Left cardiac atrium (tissue), 4 donors: ENCODE results near the gene TRAP1. TPM values are rescaled to one million over a fixed set of nuclear protein-coding genes. Genes with fewer than 3 reads are reported as not detected.

ENCODE experiments used
- ATAC-seq, 2 donors: fragments of 200-7000 bp; cut with Tn5 transposase; one replicate each; pipeline ENCODE4 v1.9.1; 2020; ENCODE audit warnings: mild to moderate bottlenecking in 2 of 2, moderate library complexity in 2 of 2
- DNase-seq: peaks from one replicate; pipeline ENCODE4 v3.0.0-alpha.2; 2020
- intact Hi-C, 2 donors: fragments of 100-400 bp; cut with DNase I; formaldehyde crosslinking; loops; one replicate each; pipeline versions ENCODE4 v1.14.1 to v1.15.1; 2022 to 2023
- total RNA-seq, 2 donors: library from RNA; stranded (reverse); fragmentation: NEBNext Ultra II Directional; extraction: Animal tissue kit (Norgen Biotek cat#: 25700); gene quantifications; one replicate each; pipeline ENCODE4 v1.2.1, GENCODE V29; 2021
- donor health status: DM: no; HTN: yes; CAD: no.
- donor health status: DM: no; HTN: yes; CAD: no; lungs with severe emphysema.
- donor health status: DM: yes; HTN: yes; CAD: no.
- donor health status: Dilated cardiomyopathy.

The TRAP1 gene
- total RNA-seq, 2 donors from 2014 or later = 85.7 to 120 TPM

- intact Hi-C loops = no loop called here
- ATAC-seq = no peak
- DNase-seq = no peak
These were observed 29.5 kb downstream of the TRAP1 start for GRCh38 chr16:3687792-3688191.

- ATAC-seq (no peak), DNase-seq (no peak)
- intact Hi-C loops = no loop called here
These were observed 30.3 kb downstream of the TRAP1 start for GRCh38 chr16:3687021-3687420.

GRCh38 chr16:3681206-3681605 lies 36.1 kb downstream of the TRAP1 start:
- DNase-seq = no peak
- intact Hi-C loops = no loop called here
- peak; percentile 61 to 86 for ATAC-seq

GRCh38 chr16:3677994-3678393 lies 39.3 kb downstream of the TRAP1 start:
- intact Hi-C loops = no loop called here
- ATAC-seq (no peak), DNase-seq (no peak)

- intact Hi-C loops = no loop called here
- DNase-seq (no peak), ATAC-seq (peak in 1 of 2 donors; percentile 27)
These were observed 41.7 kb downstream of the TRAP1 start for GRCh38 chr16:3675601-3676130.

- intact Hi-C loops = no loop called here
- DNase-seq (no peak), ATAC-seq (no peak)
These were observed 42.6 kb downstream of the TRAP1 start for GRCh38 chr16:3674513-3675295.

GRCh38 chr16:3673676-3674377 lies 43.5 kb downstream of the TRAP1 start:
- DNase-seq (no peak), ATAC-seq (no peak)
- intact Hi-C loops = no loop called here

GRCh38 chr16:3673201-3673600 lies 44.1 kb downstream of the TRAP1 start:
- no peak for ATAC-seq
- intact Hi-C loops = no loop called here
- no peak for DNase-seq

GRCh38 chr16:3672571-3673041 lies 44.7 kb downstream of the TRAP1 start:
- ATAC-seq (no peak), DNase-seq (no peak)
- intact Hi-C loops = no loop called here

GRCh38 chr16:3671424-3671823 lies 45.9 kb downstream of the TRAP1 start:
- DNase-seq (no peak), ATAC-seq (no peak)
- intact Hi-C loops = no loop called here

- ATAC-seq (no peak), DNase-seq (no peak)
- intact Hi-C loops = no loop called here
These were observed 46.6 kb downstream of the TRAP1 start for GRCh38 chr16:3670711-3671110.

- DNase-seq (no peak), ATAC-seq (no peak)
- intact Hi-C loops = no loop called here
These were observed 48.2 kb downstream of the TRAP1 start for GRCh38 chr16:3669082-3669481.

- no peak for DNase-seq
- intact Hi-C loops = no loop called here
- no peak for ATAC-seq
These were observed 48.7 kb downstream of the TRAP1 start for GRCh38 chr16:3668626-3669025.

GRCh38 chr16:3665508-3665907 lies 51.8 kb downstream of the TRAP1 start:
- ATAC-seq (no peak), DNase-seq (no peak)
- intact Hi-C loops = no loop called here

- ATAC-seq = no peak
- DNase-seq = no peak
- intact Hi-C loops = no loop called here
These were observed 53.0 kb downstream of the TRAP1 start for GRCh38 chr16:3664187-3664896.

GRCh38 chr16:3662601-3663000 lies 54.7 kb downstream of the TRAP1 start:
- ATAC-seq (no peak), DNase-seq (peak; percentile 4)
- intact Hi-C loops = no loop called here

GRCh38 chr16:3661922-3662321 lies 55.4 kb downstream of the TRAP1 start:
- intact Hi-C loops = no loop called here
- peak; percentile 7 for DNase-seq
- ATAC-seq = no peak

- DNase-seq (peak; percentile 6), ATAC-seq (no peak)
- intact Hi-C loops = no loop called here
These were observed 56.0 kb downstream of the TRAP1 start for GRCh38 chr16:3661311-3661710.

- no peak for ATAC-seq
- intact Hi-C loops = no loop called here
- no peak for DNase-seq
These were observed 58.1 kb downstream of the TRAP1 start for GRCh38 chr16:3659251-3659650.
